Measurements from ENCODE around the gene SNAPC4. TPM values are rescaled to one million over a fixed set of nuclear protein-coding genes. Genes with fewer than 3 reads are reported as not detected.

SNAPC4 gene
- total and polyA plus RNA-seq, 2 donors (not counting 1 experiment from before 2014, with no cell fraction given): 1.8 to 3.8 TPM

DNA sequence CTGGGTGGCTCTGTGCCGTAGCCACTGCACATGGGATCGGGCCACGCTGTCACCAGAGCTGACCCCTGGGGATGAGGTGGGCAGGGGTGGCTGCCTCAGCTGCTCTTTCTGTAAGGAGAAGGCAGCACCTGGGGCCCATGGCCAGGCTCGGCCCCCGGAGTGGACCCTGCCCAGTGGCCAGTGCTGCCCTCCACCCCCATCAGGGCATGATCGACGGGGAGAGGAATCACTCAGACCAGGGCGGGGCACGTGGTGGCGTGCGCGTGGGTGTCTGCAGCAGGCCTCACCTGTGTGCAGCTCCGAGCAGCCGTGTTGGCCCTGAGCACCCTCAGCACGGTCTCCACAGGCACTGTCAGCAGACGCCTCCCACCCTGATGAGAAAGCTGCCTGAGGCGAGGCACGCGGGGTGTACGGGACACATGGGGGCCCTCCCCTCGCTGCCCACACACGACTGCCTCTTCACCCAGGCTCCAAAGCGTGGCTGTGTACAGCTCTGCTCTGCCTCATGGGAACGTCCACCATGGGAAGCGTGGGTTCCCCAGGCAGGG is 17.9 kb downstream of the SNAPC4 start:
- Histone ChIP-seq H3K36me3 (ENCODE audit: control insufficient read depth, insufficient read depth, low read length) (peaks cover 28% of the 10 kb centered on the region), H3K4me2 (ENCODE audit: extremely low read depth, insufficient read depth, low read length) (no peak overlapping the region), H3K4me1 (ENCODE audit: control insufficient read depth, extremely low read depth, insufficient read depth, low read length) (no peaks in the 10 kb centered on the region), H3K4me3 (replicated peaks in 1 of 4; ENCODE audit: control extremely low read depth in 1 of 4, insufficient read depth in 1 of 4, low read depth in 3 of 4, low read length in 4 of 4) (no peak overlapping the region), H3K9me3 (ENCODE audit: control insufficient read depth, insufficient read depth, low read depth, low read length) (no peaks in the 10 kb centered on the region), H3K27ac (ENCODE audit: insufficient read depth, low read length) (no peak overlapping the region), H4K20me1 (ENCODE audit: control insufficient read depth, extremely low read depth, insufficient read depth, low read length) (no peaks in the 10 kb centered on the region), H3K27me3 (ENCODE audit: control insufficient read depth, insufficient read depth, low read length) (no peaks in the 10 kb centered on the region), H3K9ac (ENCODE audit: insufficient read depth, low read length) (no peak overlapping the region), H3K79me2 (ENCODE audit: control insufficient read depth, insufficient read depth, low read length) (no peaks in the 10 kb centered on the region), H2AFZ (ENCODE audit: low read length) (no peak overlapping the region)
- DNase-seq (ENCODE audit: low read depth in 2 of 2): no peak
- TF ChIP-seq, protein P1, sequence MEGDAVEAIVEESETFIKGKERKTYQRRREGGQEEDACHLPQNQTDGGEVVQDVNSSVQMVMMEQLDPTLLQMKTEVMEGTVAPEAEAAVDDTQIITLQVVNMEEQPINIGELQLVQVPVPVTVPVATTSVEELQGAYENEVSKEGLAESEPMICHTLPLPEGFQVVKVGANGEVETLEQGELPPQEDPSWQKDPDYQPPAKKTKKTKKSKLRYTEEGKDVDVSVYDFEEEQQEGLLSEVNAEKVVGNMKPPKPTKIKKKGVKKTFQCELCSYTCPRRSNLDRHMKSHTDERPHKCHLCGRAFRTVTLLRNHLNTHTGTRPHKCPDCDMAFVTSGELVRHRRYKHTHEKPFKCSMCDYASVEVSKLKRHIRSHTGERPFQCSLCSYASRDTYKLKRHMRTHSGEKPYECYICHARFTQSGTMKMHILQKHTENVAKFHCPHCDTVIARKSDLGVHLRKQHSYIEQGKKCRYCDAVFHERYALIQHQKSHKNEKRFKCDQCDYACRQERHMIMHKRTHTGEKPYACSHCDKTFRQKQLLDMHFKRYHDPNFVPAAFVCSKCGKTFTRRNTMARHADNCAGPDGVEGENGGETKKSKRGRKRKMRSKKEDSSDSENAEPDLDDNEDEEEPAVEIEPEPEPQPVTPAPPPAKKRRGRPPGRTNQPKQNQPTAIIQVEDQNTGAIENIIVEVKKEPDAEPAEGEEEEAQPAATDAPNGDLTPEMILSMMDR (conservative IDR thresholded peaks at IDR 0.05 in 1 of 2, IDR thresholded peaks at IDR 0.05 in 1 of 2; ENCODE audit: low read depth in 1 of 2, low read length in 2 of 2): no peak
- TF ChIP-seq EZH2 (IDR thresholded peaks at IDR 0.05; ENCODE audit: low read length, missing control alignments): no peak

DNA sequence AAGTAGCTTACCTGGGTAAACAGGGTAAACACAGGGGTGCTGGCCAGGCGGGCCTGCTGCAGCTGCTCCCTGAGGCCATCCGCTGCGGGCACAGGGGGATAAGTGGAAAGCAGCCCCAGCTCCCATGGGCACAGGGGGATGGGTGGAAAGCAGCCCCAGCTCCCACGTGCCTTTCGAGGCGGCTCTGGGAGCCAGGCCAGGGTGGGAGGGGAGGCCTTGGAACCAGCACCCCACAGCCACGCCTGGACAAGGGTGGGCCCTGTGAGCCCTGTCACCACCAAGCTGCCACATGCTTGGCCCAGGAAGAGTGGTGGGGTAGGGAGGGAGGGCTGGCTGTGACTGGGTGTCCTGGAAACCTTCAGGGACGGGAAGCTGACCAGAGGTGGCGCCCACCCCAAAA is 18.7 kb downstream of the SNAPC4 start:
- DNase-seq (ENCODE audit: low read depth in 2 of 2): no peak
- peaks cover 28% of the 10 kb centered on the region for H3K36me3 ChIP-seq (ENCODE audit: control insufficient read depth, insufficient read depth, low read length)

GRCh38 chr9:136380381-136380780 is 19.6 kb downstream of the SNAPC4 start:
- no peaks in the 10 kb centered on the region for H3K4me1 ChIP-seq (ENCODE audit: control insufficient read depth, extremely low read depth, insufficient read depth, low read length)
- H3K4me2 ChIP-seq (ENCODE audit: extremely low read depth, insufficient read depth, low read length): no peak overlapping the region
- TF ChIP-seq EZH2 (IDR thresholded peaks at IDR 0.05; ENCODE audit: low read length, missing control alignments): no peak
- TF ChIP-seq, protein P1 (conservative IDR thresholded peaks at IDR 0.05 in 1 of 2, IDR thresholded peaks at IDR 0.05 in 1 of 2; ENCODE audit: low read depth in 1 of 2, low read length in 2 of 2): no peak
- H3K9ac ChIP-seq (ENCODE audit: insufficient read depth, low read length): no peak overlapping the region
- H2AFZ ChIP-seq (ENCODE audit: low read length): no peak overlapping the region
- no peaks in the 10 kb centered on the region for H3K27me3 ChIP-seq (ENCODE audit: control insufficient read depth, insufficient read depth, low read length)
- H3K79me2 ChIP-seq (ENCODE audit: control insufficient read depth, insufficient read depth, low read length): no peaks in the 10 kb centered on the region
- H4K20me1 ChIP-seq (ENCODE audit: control insufficient read depth, extremely low read depth, insufficient read depth, low read length): no peaks in the 10 kb centered on the region
- no peaks in the 10 kb centered on the region for H3K9me3 ChIP-seq (ENCODE audit: control insufficient read depth, insufficient read depth, low read depth, low read length)
- H3K4me3 ChIP-seq (replicated peaks in 1 of 4; ENCODE audit: control extremely low read depth in 1 of 4, insufficient read depth in 1 of 4, low read depth in 3 of 4, low read length in 4 of 4): no peak overlapping the region
- H3K27ac ChIP-seq (ENCODE audit: insufficient read depth, low read length): no peak overlapping the region
- H3K36me3 ChIP-seq (ENCODE audit: control insufficient read depth, insufficient read depth, low read length): peaks cover 30% of the 10 kb centered on the region
- no peak for DNase-seq (ENCODE audit: low read depth in 2 of 2)

More for the DNA sequence above, 18.7 kb downstream of the SNAPC4 start:
- Histone ChIP-seq H2AFZ (ENCODE audit: low read length) (no peak overlapping the region), H3K4me1 (ENCODE audit: control insufficient read depth, extremely low read depth, insufficient read depth, low read length) (no peaks in the 10 kb centered on the region), H4K20me1 (ENCODE audit: control insufficient read depth, extremely low read depth, insufficient read depth, low read length) (no peaks in the 10 kb centered on the region), H3K9ac (ENCODE audit: insufficient read depth, low read length) (no peak overlapping the region), H3K27me3 (ENCODE audit: control insufficient read depth, insufficient read depth, low read length) (no peaks in the 10 kb centered on the region), H3K9me3 (ENCODE audit: control insufficient read depth, insufficient read depth, low read depth, low read length) (no peaks in the 10 kb centered on the region), H3K79me2 (ENCODE audit: control insufficient read depth, insufficient read depth, low read length) (no peaks in the 10 kb centered on the region), H3K4me2 (ENCODE audit: extremely low read depth, insufficient read depth, low read length) (no peak overlapping the region), H3K4me3 (replicated peaks in 1 of 4; ENCODE audit: control extremely low read depth in 1 of 4, insufficient read depth in 1 of 4, low read depth in 3 of 4, low read length in 4 of 4) (no peak overlapping the region), H3K27ac (ENCODE audit: insufficient read depth, low read length) (no peak overlapping the region)
- TF ChIP-seq EZH2 (IDR thresholded peaks at IDR 0.05; ENCODE audit: low read length, missing control alignments): no peak
- TF ChIP-seq, protein P1 (conservative IDR thresholded peaks at IDR 0.05 in 1 of 2, IDR thresholded peaks at IDR 0.05 in 1 of 2; ENCODE audit: low read depth in 1 of 2, low read length in 2 of 2): no peak
